NCI-H748 treated with DMSO at 0.1 percent for 48 hours (cell line): ENCODE measurements around the gene HSH2D.
A peak's percentile ranks its signal among the peaks of the same experiment; 100 is the strongest.
"Not testable (repeated sequence)": the region's sequence is repeated elsewhere in the genome, so short reads cannot be mapped to it uniquely, and the experiment has no call there.

Source experiments
- DNase-seq: peaks from one replicate; lab custom pipeline; 2025; lab: John Stamatoyannopoulos, UW

HSH2D gene

GRCh38 chr19:16143399-16144215, at the start of gene HSH2D:
HSH2D (plus strand) TSS chr19:16143685; CDS start chr19:16148751, 5,066 bp downstream.
- DNase-seq = no peak

- no peak for DNase-seq
These were observed 49.0 kb upstream of the HSH2D start for GRCh38 chr19:16094360-16095070.

- no peak for DNase-seq
These were observed 48.4 kb upstream of the HSH2D start for GRCh38 chr19:16095071-16095571.

GRCh38 chr19:16096280-16096855, 47.1 kb upstream of the HSH2D start:
- DNase-seq = no peak

GRCh38 chr19:16098416-16098768, 45.1 kb upstream of the HSH2D start:
- no peak for DNase-seq

- no peak for DNase-seq
These were observed 44.7 kb upstream of the HSH2D start for GRCh38 chr19:16098821-16099220.

- not testable (repeated sequence) for DNase-seq
These were observed 44.0 kb upstream of the HSH2D start for GRCh38 chr19:16099314-16099965.

- DNase-seq = no peak
These were observed 43.0 kb upstream of the HSH2D start for GRCh38 chr19:16100524-16100923.

- DNase-seq = no peak
These were observed 38.8 kb upstream of the HSH2D start for GRCh38 chr19:16104722-16105121.

- no peak for DNase-seq
These were observed 37.4 kb upstream of the HSH2D start for GRCh38 chr19:16106121-16106520.

GRCh38 chr19:16111160-16111908, 32.2 kb upstream of the HSH2D start, which contains the start of gene RAB8A:
RAB8A (plus strand) TSS chr19:16111889; CDS start chr19:16111902, 13 bp downstream.
- peak; percentile 90 for DNase-seq

- no peak for DNase-seq
These were observed 31.4 kb upstream of the HSH2D start for GRCh38 chr19:16111909-16112752.

GRCh38 chr19:16112778-16113177, 30.7 kb upstream of the HSH2D start:
- DNase-seq = no peak

- no peak for DNase-seq
These were observed 29.8 kb upstream of the HSH2D start for GRCh38 chr19:16113727-16114126.

GRCh38 chr19:16115301-16116039, 28.0 kb upstream of the HSH2D start:
- no peak for DNase-seq

GRCh38 chr19:16116067-16116466, 27.4 kb upstream of the HSH2D start:
- no peak for DNase-seq

- DNase-seq = no peak
These were observed 25.9 kb upstream of the HSH2D start for GRCh38 chr19:16117594-16118033.

GRCh38 chr19:16118489-16119033, 24.9 kb upstream of the HSH2D start:
- no peak for DNase-seq

GRCh38 chr19:16119075-16119857, 24.2 kb upstream of the HSH2D start:
- DNase-seq = not testable (repeated sequence)
